H54 (cell line): ENCODE results near the gene ZNF609.

Source experiments
- DNase-seq: peaks from one replicate; pipeline ENCODE4 v3.0.0; 2011; ENCODE audit warnings: low spot score, mixed read lengths; ENCODE audit not compliant: insufficient read length
- FAIRE-seq: peaks from 3 replicates; lab custom pipeline; 2011; peaks lifted over from hg19 to GRCh38; lab: Jason Lieb, UNC
- POLR2A ChIP-seq: IDR thresholded peaks from 2 replicates; pipeline ENCODE4 v1.6.1; 2011; ENCODE audit warnings: low read depth, mild to moderate bottlenecking, low read length

ZNF609 gene

GRCh38 chr15:64645995-64646394 is 185.6 kb downstream of the ZNF609 start:
- FAIRE-seq (no peak), DNase-seq (no peak)
- no peak for TF ChIP-seq POLR2A

DNA sequence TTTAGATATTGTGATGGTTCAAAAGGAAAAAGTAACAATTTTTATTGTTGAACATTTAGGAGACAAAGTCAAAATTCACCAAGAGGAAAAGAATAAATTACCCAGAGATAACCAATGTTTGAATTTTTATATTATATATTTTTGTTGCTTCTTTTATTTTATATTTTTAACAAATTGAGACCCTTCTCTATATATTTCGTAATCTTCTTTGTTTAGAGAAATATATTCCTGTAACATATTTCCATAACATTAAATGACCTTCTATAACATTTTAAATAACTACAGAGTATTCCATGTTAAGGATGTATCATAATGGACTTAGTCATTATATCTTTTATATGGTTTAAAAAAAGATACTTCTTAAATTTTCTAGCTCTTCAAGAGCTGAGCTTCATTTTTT is 187.0 kb downstream of the ZNF609 start:
- no peak for TF ChIP-seq POLR2A
- DNase-seq = no peak
- no peak for FAIRE-seq

DNA sequence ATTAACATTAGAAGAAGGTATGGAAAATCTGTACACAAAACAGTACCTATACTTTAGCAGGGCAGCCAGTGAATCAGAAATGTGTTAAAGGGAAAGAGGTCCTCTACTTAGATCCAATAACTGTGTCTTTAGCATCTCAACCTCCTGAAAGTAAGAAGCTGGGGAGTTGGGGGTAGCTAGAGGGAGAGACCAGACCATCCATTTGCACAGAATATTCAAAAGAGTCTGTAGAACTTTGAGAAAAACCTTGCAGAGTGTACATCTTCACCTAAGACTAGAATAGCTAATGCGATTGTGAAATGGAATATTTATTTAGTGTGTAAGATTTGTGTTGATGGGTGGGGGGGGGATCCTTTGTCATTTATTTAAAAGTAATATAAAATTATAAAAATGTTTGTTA is 190.2 kb downstream of the ZNF609 start:
- DNase-seq (no peak), FAIRE-seq (no peak)
- no peak for TF ChIP-seq POLR2A

DNA sequence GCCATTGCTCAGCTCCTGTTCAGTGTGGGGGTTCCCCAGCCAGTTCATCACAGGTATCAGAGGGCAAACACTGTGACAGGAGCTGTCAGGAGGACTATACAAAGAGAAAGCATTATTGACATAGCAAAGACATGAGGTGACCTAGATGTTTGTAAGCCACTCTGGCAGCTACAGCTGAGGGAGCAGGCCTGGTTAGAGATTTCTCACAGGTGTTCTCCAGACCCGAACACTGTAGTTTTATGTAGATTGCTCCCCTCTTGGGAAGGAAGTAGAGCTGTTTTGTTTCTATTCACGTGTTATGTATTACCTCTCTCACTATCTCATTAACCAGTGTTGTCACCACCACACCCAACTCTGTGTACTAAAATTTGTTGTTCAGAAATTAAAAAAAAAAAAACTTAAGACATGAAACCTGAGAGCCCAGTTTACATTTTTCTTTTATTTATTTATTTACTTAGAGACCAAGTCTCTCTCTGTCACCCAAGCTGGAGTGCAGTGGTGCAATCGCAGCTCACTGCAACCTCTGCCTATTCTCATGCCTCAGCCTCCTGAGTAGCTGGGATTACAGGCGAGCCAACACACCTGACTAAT is 191.3 kb downstream of the ZNF609 start:
- FAIRE-seq (no peak), DNase-seq (no peak)
- TF ChIP-seq POLR2A = no peak

DNA sequence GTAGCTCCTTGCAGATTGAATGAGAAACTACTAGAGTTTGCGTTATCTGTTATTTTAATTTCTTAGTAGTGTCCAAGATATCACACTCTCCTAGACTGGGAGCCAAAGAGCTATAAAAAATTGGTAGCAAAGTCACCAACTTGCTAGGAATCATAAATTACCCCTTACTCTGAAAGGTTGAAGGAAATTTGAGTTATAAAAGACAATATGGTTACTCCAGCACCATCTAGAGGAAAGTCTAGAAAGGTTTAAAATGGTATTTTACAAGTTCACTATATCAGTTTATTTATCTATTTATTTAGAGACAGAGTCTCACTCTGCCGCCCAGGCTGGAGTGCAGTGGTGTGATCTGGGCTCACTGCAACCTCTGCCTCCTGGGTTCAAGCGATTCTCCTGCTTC is 193.4 kb downstream of the ZNF609 start:
- TF ChIP-seq POLR2A = no peak
- FAIRE-seq (no peak), DNase-seq (no peak)

DNA sequence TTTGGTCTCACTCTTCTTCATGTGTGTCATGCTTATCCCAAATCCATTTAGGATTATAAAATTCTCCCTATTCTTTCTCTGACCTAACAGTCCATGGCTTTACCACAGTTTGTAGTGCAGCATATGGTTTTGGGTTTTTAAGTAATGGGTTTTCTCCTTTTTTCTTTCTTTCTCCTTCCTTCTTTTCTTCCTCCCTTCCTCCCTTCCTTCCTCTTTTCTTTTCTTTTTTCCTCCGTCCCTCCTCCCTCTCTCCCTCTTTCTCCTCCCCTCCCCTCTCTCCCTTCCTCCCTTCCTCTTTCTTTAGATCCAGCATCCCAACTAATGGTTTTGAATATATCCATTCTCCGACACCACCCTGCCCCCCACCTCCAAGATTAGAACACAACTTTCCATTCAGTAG is 196.1 kb downstream of the ZNF609 start:
- TF ChIP-seq POLR2A = no peak
- FAIRE-seq = no peak

GRCh38 chr15:64665179-64665578 is 204.8 kb downstream of the ZNF609 start:
- no peak for TF ChIP-seq POLR2A
- FAIRE-seq = no peak

More for the DNA sequence above, 196.1 kb downstream of the ZNF609 start:
- DNase-seq = no peak

DNA sequence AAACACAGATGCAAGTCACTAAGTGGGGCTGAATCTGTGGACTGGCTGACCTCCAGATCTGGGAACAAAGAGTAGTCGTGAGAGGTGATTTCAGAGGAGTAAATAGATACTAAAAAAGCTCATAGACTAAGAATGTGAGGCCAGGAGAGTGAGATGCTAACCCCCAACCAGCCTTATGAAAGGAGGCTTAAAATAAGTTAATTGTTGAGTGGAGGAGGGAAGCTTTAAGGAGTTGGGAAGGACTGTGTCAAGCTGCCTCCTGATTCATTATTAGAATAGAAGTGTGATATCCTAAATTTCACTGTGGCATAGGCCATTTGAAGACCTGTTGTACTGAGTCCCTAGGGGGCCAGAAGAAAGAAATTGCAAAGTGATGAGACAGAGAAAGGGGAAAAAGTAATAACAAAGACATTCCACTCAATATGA is 207.4 kb downstream of the ZNF609 start:
- DNase-seq (no peak), FAIRE-seq (no peak)
- TF ChIP-seq POLR2A = no peak

More at GRCh38 chr15:64665179-64665578, 204.8 kb downstream of the ZNF609 start:
- DNase-seq = no peak

- no peak for FAIRE-seq
- no peak for TF ChIP-seq POLR2A
- no peak for DNase-seq
Measured at GRCh38 chr15:64673866-64674265, 213.5 kb downstream of the ZNF609 start.

- no peak for DNase-seq
- TF ChIP-seq POLR2A = no peak
- no peak for FAIRE-seq
Measured at GRCh38 chr15:64678126-64678819, 217.9 kb downstream of the ZNF609 start.

- no peak for TF ChIP-seq POLR2A
- no peak for FAIRE-seq
- no peak for DNase-seq
Measured at GRCh38 chr15:64680097-64680496, 219.7 kb downstream of the ZNF609 start.

DNA sequence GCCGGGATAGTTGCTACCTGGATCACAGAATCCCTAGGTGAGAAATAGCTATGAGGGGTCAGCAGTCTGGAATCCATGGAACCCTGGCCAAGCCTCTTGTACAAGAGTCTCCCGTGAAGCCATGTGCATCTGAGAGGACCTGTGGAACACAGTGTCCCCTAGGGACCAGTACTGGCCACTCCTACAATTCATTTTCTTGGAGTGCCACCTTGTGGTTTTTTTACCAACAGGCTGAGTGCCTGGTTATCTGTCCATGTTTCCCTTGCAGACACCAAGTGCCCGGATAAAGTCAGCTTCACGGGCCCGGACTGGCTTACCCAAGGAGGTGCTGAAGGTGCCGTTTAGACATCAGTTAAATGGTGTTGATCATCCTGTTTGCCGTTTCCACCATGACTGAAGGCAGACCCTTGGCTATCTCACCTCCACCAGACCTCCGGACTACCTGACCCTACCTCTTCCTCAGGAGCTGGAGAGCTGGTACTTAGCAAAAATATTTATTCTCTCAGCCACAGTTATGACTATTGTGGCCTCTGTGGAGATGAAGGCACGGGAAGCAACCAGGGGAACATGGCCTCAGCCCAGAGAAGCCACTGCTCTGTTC is 221.1 kb downstream of the ZNF609 start:
- TF ChIP-seq POLR2A = no peak
- DNase-seq = peak; percentile 52

GRCh38 chr15:64682255-64682654 is 221.9 kb downstream of the ZNF609 start:
- no peak for TF ChIP-seq POLR2A
- DNase-seq = no peak
- no peak for FAIRE-seq

More for the DNA sequence above, 221.1 kb downstream of the ZNF609 start:
- FAIRE-seq = no peak

- DNase-seq = no peak
- FAIRE-seq = no peak
- no peak for TF ChIP-seq POLR2A
Measured at GRCh38 chr15:64683378-64683777, 223.0 kb downstream of the ZNF609 start.
